NOMO-1 (cell line): ENCODE data around the gene CD38.
A peak's percentile ranks its signal among the peaks of the same experiment; 100 is the strongest.

Experiments
- DNase-seq, 2 experiments: peaks; one replicate each; lab custom pipeline; 2025; ENCODE audit not compliant: unreplicated experiment in 2 of 2; lab: John Stamatoyannopoulos, UW

The CD38 gene

DNA sequence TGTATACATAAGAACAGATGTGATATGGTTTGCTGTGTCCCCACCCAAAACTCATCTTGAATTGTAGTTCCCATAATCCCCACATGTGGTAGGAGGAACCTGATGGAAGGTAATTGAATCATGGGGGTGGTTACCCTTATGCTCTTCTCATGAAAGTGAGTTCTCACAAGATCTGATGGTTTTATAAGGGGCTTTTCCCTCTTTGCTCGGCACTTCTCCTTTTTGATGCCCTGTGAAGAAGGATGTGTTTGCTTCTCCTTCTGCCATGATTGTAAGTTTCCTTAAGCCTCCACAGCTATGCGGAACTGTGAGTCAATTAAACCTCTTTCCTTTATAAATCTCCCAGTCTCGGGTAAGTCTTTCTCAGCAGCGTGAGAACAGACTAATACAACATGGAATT, 83.1 kb downstream of the CD38 start:
- peak; percentile 7 to 46 for DNase-seq

DNA sequence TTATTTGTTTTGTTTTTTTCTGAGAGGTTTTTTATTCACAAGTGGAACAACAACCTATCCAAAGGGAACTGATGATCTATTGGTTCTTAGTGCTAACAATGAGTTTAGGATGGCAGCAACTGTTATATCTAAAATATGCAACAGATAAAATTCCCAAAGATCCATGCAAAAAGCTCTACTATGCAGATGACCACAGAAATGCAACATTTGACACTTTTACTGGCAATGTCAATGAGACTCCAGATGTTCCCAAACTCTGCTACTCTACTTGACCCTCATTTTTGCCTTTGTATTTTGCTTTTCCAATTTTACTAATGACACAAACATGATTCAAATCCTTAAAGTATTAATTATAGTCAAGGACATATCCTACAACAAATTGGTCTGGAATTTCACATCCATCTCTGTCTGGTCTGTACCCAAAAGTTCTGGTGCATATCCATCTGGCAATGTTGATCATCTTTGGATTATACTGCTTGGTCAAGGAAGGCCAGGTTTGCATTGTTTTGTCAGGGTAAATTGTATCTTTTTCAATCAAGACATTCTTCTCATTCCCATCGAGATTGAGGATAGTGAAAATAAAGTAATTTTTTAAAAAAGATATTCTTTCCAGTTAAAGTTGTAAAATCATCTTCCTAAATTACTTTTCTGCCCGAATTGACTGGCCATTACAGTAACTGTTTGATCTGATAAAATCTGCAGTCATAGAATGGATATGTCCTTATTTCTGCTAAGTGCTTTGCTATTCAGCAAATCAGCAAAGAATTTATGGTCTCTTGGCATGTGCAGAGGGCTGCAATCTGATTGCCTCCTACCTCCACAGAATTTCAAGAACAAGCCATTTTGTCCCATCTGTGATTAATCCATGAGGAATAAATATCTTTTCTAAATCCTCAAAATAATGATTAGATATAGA, 86.8 kb downstream of the CD38 start:
- no peak for DNase-seq

DNA sequence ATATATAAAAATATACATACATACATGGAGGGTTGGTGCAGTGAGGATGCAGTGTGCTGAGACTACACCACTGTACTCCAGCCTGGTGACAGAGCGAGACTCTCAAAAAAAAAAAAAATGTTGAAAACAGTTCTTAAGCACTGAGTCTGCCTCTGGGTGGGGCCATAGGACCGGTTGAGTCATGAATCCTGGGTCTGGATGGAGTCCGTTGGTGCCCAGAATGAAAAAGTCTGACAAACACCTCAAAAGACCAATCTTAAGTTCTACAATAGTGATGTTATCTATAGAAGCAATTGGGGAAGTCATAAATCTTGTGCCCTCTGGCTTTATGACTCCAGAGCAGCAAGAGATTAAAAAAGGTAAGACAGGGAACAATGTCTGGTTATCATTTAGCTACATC, 90.0 kb downstream of the CD38 start:
- DNase-seq, result peak; percentile 82 to 95

DNA sequence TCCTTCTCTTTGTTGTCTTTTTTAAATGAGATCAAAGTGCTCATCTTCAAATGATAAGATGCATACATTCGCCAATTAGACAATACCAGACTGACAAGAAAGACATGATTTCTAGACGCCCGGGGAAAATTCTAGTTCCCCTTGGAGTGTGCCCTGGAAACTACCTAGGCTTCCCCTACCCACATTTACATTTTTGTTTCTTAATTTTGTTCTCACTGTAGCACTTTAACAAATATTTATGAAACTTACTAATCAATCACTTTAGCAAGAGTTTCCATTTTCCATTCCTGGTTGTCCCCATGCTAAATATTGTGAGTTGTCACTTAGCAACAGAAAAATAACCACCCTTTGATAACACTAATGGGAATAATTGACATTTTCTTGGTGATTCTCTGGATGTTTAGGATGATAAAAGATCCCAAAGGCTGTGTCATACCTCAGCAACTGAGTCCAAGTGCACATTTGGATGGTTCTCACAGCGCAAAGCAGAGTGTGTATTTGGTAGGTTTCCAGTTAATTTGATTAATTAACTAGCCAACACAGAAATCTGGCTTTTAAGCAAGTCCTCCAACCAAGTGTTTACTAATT, 90.8 kb downstream of the CD38 start:
- no peak for DNase-seq

DNA sequence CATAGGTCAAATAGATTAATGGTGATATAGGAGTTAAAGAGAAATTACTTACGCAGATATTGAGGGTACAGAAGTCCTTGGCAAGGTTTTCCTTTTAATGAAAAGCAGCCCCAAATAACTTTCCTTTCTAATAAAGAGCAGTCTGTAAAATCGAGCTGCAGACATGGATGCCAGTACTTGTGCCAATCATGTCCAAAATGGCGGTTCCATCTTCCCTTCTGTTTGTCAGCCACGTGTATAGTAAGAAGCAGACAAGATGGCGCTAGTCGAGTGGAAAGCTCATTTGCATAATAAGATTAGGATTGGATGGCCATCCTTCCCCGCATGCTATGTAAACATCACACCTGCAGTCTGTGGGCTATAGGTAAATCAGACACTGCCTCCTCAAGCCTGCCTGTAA, 92.0 kb downstream of the CD38 start:
- DNase-seq, result no peak

DNA sequence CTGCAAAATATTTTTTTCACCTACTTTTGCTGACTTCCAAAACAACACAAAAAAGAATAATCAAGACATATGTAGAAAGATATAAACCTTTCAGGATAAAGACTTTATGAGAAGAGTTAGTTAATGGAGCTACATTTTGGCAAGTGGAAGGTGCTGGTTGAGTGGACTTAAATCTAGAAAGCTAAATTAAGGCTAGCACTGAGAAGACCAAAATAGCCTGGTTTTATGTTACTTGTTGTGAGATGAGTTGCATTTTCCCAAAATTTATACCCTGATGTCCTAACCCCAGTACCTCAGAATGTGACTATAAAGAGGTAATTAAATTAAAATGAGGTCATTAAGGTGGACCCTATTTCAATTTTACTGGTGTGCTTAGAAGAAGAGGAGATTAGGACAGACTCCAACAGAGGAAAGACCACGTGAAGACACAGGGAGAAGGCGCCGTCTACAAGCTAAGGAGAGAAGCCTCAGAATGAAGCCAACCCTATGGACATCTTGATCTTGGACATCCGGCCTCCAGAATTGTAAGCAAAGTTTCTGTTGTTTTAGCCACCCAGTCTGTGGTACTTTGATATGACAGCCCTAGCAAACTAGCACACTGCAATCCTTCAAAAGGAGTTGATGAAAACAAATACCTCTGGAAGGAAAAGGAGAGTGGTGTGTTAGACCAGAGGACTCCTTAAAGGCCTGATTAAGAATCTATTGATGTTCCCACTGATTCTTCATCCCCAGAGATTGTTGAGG, 93.0 kb downstream of the CD38 start:
- DNase-seq, result no peak

DNA sequence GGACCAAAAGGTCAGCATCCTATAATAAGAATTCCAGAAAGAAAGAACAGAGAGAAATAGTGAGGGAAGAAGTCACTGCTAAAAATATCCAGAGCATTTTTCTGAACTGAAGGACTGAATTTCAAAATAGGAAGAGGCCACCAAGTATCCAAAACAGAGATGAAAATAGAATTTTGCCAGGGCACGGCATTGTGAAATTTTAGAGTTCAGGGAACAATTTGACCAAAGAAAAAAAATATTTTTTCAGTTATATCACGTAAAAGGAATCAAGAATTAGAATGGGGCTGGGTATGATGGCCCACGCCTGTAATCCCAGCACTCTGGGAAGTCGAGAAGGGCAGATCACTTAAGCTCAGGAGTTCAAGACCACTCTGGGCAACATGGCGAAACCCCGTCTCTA, 95.0 kb downstream of the CD38 start:
- DNase-seq, result no peak

DNA sequence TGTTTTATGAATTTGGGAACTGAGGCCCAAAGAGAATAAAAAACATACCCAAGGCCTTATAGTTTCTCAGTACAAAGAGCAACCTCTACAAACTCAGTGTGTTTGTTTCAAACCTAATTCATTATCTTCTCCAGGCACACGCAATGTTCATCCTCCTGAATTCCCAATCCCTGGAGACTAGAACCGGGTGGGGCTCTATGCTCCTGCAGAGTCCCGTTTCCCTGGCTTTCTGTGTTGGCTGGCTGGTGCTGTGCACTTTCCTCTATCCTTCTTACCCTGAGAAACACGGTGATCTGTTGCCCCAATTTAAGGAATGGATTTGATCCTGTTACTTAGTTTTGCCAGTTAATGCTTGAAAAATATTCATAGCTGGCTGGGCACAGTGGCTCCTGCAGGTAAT, 96.5 kb downstream of the CD38 start:
- DNase-seq, result no peak

DNA sequence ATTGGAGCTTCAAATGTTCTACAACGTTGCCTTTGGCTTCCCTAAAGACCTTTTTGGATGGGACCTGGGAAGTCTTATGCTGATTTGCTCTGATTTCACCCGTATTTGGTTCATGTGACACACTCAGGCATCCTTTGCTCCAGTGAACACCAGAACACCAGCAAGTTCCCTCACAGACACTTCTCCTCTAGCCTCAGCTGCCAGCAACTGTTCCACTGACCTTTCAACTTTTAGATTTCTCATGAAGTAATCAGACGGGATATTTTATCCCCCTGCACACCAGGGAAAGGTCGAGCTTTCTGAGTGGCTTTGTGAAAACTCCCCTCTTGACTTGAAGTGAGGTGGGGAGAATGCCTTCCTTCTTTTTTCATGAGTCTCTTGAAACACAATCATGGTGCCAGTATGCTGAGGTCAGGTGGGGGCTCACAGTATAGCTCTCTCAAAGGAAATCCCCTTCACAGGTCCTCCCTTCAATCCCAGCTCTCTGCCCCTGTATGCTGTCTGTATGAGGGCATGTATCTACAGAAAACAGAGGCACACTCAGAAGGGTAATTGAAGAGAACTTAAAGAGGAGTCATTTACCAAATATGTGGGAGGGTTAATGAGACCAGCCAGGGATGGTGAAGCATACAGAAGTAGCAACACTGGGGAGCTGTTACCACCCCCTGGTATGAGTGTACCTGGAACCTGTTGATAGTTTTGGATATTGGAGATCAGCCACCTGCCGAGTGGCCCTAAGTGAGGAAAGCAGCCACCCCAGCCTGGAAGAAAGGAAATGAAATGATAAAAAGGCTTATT, 97.7 kb downstream of the CD38 start:
- no peak for DNase-seq

DNA sequence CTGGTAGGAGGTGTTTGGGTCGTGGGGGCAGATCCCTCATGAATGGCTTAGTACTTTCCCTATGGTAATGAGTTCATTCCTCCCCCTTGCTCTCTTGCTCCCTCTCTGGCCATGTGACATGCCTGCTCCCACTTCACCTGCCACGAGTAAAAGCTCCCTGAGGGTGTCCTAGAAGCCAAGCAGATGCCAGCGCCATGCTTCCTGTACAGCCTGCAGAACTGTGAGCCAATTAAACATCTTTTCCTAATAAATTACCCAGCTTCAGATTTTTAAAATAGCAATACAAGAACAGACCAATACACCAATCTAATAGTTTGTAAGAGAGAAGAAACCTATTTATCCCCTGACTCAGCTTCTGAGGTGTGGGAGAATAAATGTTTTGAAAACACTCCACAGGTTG, 99.9 kb downstream of the CD38 start:
- DNase-seq, result no peak

DNA sequence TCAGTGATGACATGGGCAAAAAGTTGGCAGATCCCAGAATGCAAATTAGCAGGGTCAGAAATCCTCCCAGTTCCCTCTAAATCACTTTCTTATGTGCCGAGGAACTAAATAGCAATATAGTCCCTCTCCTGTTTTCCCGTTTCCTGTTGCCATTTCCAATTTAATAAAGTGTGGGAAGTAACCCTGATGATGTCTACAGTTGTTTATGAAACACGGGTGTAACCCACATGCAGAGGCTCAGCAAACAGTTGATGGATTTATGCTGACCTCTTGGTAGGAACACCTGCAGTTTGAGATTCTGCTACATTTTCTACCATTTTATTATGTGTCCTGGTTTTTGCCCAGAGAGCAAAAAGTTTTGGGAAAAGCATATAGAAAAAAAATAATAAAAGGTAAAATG, 103.7 kb downstream of the CD38 start:
- no peak for DNase-seq

DNA sequence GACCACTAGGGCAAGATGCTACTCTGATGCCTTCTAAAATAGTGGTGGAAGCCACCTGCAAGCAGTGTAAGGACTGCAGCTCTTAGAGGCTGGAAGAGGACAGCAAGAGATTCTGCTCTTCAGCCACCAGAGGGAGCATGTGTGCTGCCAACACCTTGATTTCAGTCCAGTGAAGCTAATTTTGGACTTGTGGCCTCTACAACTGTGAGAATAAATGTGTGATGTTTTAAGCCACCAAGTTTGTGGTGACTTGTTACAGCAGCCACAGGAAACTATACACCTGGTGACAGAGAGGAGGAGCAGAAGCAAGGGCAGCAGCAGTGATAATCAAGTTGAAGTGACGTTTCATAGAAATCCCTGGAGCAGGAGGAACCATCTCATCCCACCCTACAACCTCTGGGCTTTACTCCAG, 104.6 kb downstream of the CD38 start:
- peak; percentile 34 to 73 for DNase-seq

DNA sequence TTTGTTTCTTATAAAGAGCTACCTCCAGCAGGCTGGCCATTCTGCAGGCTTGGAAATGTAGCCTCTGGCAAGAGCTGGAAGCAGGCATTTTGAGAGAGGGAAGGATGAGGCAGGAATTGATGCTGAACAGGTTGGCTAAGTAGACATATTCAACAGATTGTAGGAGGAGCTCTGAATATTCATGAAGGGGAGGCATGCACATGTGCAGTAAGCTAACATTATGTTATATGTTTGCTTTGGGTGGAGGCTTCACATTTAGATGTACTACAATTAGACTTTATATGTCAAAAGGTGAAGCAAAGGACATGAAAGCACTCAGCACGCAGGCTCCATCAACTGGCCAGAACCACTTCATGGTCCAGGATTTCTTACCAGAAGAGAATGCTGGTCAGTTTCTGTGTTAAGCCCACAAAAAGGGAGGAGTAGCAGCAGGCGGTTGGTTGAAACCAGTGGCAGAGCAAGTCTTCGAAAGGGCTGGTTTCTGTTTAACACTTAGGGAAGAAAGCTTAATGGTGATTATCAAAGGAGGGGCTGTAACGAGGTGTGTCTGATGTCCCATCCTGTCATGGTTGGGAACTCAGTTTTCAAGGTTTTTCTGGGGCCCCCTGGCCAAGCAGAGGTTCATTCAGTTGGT, 105.6 kb downstream of the CD38 start:
- no peak for DNase-seq

DNA sequence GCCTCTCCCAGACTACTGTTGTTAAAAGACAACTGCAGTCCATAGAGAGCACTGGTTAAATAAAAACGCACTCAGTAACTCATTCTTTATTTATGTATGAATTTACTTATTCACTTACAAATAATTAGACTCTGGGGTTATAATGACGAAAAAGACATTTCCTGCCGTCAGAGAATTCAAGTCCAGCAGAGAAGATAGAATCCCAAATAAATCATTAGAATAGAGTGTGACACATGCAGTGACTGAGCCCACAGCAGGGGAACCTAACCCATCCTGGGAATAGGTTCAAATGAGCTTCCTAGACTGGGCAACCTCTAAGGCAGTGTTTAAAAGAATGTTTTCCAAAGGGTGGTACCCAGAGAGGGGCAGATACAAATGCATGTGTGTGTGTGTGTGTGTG, 106.5 kb downstream of the CD38 start:
- no peak for DNase-seq

DNA sequence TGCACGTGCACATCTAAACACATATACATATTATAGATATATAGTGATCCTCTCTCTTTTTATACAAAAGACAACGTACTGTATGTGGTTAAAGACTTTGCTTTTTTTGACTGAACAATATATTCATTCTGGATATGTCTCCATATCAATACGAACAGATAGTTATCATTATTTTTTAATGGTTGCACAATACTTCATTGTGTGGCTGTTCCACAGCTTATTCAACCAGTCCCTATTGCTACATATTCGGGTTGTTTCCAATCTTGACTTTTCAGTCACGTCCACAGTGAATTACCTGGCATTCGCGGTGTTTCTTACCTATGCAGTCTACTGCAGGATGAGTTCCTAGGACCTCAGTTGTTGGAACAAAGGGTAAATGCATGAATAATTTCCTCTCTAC, 107.3 kb downstream of the CD38 start:
- DNase-seq, result no peak

DNA sequence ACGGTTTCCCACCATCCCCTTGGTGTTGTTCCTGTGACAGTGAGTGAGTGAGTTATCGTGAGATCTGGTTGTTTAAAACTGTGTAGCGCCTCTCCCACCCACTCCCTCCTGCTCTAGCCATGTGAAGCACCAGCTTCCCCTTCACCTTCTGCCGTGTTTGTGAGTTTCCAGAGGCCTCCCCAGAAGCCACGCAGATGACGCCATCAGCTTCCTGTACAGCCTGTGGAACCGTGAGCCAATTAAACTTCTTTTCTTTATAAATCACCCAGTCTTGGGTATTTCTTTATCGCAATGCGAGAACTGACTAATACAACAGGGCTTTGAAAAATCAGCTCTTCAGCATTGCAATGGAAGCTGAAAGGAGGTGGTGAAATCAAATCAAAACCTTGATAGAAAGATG, 110.4 kb downstream of the CD38 start:
- no peak for DNase-seq

DNA sequence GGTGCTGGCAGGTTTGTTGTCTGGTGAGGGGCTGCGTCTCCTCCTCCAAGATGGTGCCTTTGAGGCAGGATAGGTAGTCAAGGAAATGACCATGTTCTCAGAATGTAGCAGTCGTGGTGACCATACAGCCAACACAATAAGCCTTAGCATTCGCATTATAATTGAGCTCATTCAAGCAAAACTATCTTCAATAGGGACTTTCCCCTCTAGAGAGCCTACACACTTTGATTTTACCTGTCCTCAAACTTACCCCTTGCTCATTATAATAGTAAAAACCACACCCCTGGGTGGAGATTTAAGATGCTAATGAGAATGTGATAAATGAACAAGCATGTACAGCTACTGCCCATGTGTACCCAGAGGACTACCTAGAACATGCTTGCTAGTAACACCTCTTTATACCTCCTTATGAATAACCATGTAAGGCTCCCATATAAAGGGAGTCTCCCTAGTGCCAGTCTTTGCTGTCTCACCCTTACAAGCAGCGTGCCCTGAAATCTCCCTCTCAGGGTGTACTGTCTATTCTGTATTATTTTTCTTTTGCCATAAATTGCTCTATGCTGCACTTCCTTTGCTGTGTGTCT, 112.2 kb downstream of the CD38 start:
- no peak for DNase-seq

DNA sequence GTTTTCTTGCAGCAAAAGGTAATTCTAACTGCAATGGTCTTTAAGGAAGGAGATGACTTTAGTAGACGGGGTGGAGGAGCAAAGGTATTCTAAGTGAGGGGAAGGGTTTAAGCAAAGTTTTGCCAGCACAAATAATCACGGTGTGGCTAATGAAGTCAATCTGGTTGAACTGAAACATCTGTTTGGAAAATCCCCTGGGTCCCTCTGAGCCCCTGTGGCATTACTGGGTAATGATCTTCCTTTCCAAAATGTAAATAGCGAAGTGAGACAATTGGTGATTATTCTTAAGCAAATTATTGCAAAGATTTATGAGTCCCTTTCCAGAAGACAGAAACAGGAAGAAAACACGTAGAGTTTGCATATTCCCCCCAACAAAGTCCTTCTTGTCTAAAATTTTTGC, 113.2 kb downstream of the CD38 start:
- peak in 1 of 2 experiments; percentile 47 for DNase-seq

DNA sequence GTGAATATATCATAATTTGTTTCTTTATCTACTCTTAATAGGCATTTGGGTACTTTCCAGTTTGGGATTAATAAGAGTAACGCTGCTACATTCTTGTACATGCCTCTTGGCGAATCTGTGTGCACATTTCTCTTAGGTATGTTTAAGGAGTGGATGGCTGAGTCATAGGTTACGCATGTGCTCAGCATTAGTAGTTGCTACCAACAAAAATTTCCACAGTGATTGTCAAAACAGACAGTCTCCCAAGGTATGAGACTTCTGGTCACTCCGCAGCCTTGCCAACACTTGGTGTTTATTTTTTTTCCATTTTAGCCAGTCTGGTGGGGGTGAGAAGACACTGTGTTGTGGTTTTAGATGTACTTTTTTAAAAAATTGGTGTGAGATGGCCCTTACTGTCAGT, 115.8 kb downstream of the CD38 start:
- no peak for DNase-seq

DNA sequence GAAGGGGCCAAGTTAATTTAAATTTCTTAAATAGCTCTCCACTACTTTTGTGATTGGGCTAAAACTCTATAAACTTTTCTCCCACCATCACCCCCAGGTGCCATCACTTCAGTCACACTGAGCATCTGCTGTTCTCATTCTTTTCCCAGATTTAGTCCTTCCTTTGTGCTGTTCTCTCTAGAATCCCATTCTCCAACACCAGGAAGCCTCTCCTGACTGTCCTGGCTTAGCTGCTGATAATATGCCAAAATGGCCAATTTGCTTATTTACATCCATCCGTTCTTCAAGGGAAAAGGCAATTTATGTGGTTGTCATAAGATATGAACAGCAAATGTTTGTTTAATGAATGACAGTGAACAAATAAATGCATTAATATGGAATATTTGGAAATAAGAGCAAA, 116.3 kb downstream of the CD38 start:
- DNase-seq, result no peak
